ENCODE results near the gene SOCS1. TPM values are rescaled to one million over a fixed set of nuclear protein-coding genes. Genes with fewer than 3 reads are reported as not detected.

Gene SOCS1
- total and polyA plus RNA-seq, 4 donors: 1.8 to 10.9 (median 2.3) TPM

- WGBS: 88% methylated on average over 6 of the region's 6 CpGs
- no peaks in the 10 kb centered on the region for H3K27me3 ChIP-seq (ENCODE audit: control insufficient read depth in 4 of 4, insufficient read depth in 4 of 4, low read length in 3 of 4)
- H3K27ac ChIP-seq (ENCODE audit: low read depth in 1 of 2, low read length in 2 of 2): no peak overlapping the region
- no peak overlapping the region for H3K9ac ChIP-seq (ENCODE audit: low read depth in 1 of 2, low read length in 2 of 2)
- no peak overlapping the region for H3K4me3 ChIP-seq (ENCODE audit: low read depth in 1 of 3, low read length in 3 of 3)
- H3K36me3 ChIP-seq (ENCODE audit: control insufficient read depth in 4 of 4, insufficient read depth in 3 of 4, low read depth in 1 of 4, low read length in 3 of 4): no peaks in the 10 kb centered on the region
- H3K9me3 ChIP-seq (ENCODE audit: control insufficient read depth in 4 of 4, low read length in 3 of 4): no peaks in the 10 kb centered on the region
- DNase-seq (ENCODE audit: low spot score): no peak
- no peaks in the 10 kb centered on the region for H3K4me1 ChIP-seq (ENCODE audit: control insufficient read depth in 4 of 4, insufficient read depth in 4 of 4, low read length in 3 of 4)
- TF ChIP-seq GABPA (IDR thresholded peaks at IDR 0.05 in 1 of 2, conservative IDR thresholded peaks at IDR 0.05 in 1 of 2) (no peak), ZBTB33 (IDR thresholded peaks at IDR 0.05) (no peak), YY1 (IDR thresholded peaks at IDR 0.05) (no peak), HNF4G (IDR thresholded peaks at IDR 0.05) (no peak), FOXA2 (IDR thresholded peaks at IDR 0.05) (no peak), ATF3 (IDR thresholded peaks at IDR 0.05) (no peak), RXRA (IDR thresholded peaks at IDR 0.05) (no peak), EGR1 (IDR thresholded peaks at IDR 0.05; ENCODE audit: low read depth in 2 of 2) (no peak), RAD21 (IDR thresholded peaks at IDR 0.05) (no peak), MAX (IDR thresholded peaks at IDR 0.05) (no peak), SP1 (IDR thresholded peaks at IDR 0.05) (no peak), REST (IDR thresholded peaks at IDR 0.05) (no peak), JUND (IDR thresholded peaks at IDR 0.05) (no peak), TAF1 (conservative IDR thresholded peaks at IDR 0.05) (no peak), CTCF (IDR thresholded peaks at IDR 0.05; ENCODE audit: low read depth, low read length, missing input control) (no peak), HNF4A (conservative IDR thresholded peaks at IDR 0.05) (no peak), FOXA1 (IDR thresholded peaks at IDR 0.05) (no peak), NR2F2 (IDR thresholded peaks at IDR 0.05) (no peak)
Observed at GRCh38 chr16:11272484-11272883, 16.5 kb upstream of the SOCS1 start.

All from liver (tissue), 9 donors.